Parathyroid adenoma (tissue), 2 donors: Measurements from ENCODE around the gene DNAJA4.
"Not testable (repeated sequence)": the region's sequence is repeated elsewhere in the genome, so short reads cannot be mapped to it uniquely, and the experiment has no call there.

Experiments used
- H2AFZ ChIP-seq: fragments of 300-600 bp; sonication (generic); one replicate; pipeline ENCODE4 v1.7.0; 2017; ENCODE audit warnings: antibody characterized with exemption, mild to moderate bottlenecking
- H3K27ac ChIP-seq: fragments of 300-600 bp; sonication (generic); one replicate; pipeline ENCODE4 v1.7.0; 2017
- H3K27me3 ChIP-seq: fragments of 300-600 bp; sonication (generic); one replicate; pipeline ENCODE4 v1.7.0; 2017; ENCODE audit warnings: low read length; ENCODE audit not compliant: control insufficient read depth, insufficient read depth
- H3K36me3 ChIP-seq: fragments of 300-600 bp; sonication (generic); one replicate; pipeline ENCODE4 v1.7.0; 2017; ENCODE audit warnings: low read length; ENCODE audit not compliant: control insufficient read depth, insufficient read depth
- H3K4me1 ChIP-seq: fragments of 300-600 bp; sonication (generic); one replicate; pipeline ENCODE4 v1.7.0; 2017; ENCODE audit warnings: control low read depth
- H3K4me2 ChIP-seq: fragments of 300-600 bp; sonication (generic); one replicate; pipeline ENCODE4 v1.7.0; 2017; ENCODE audit warnings: low read length
- H3K4me3 ChIP-seq: fragments of 300-600 bp; sonication (generic); one replicate; pipeline ENCODE4 v1.7.0; 2017; ENCODE audit warnings: low read depth, low read length
- H3K79me2 ChIP-seq: fragments of 300-600 bp; sonication (generic); one replicate; pipeline ENCODE4 v1.7.0; 2017; ENCODE audit warnings: control low read depth
- H3K9ac ChIP-seq: fragments of 300-600 bp; sonication (generic); one replicate; pipeline ENCODE4 v1.7.0; 2017; ENCODE audit warnings: mild to moderate bottlenecking
- H3K9me3 ChIP-seq: fragments of 300-600 bp; sonication (generic); one replicate; pipeline ENCODE4 v1.7.0; 2017; ENCODE audit warnings: low read length; ENCODE audit not compliant: control insufficient read depth
- CTCF ChIP-seq: fragments of 300-600 bp; sonication (generic); IDR thresholded peaks from one replicate; pipeline ENCODE4 v1.7.0; 2017; ENCODE audit warnings: antibody characterized with exemption, mild to moderate bottlenecking
- donor health status: primary hyperparathyroidism.

The DNAJA4 gene

DNA sequence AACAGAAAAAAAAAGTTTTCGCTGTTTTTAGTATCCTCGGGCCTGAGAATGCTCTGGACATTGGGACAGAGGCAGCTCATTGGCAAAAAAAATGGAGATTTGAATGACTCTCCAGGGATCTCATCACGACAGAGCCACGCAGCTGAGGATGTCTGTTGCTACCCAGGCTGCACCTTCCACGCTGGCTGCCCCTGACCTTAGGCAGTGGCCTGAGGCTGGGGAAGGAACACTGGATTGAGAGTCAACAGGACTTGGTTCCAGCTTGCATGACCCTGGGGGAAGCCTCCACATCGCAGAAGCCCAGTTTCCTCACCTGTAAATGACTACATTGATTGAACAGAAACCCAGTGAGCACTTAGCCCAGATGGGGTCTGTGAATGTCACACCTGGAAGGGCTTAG, 21.3 kb upstream of the DNAJA4 start:
- Histone ChIP-seq H3K4me2 (no peak overlapping the region), H3K27me3 (no peaks in the 10 kb centered on the region), H3K79me2 (no peaks in the 10 kb centered on the region), H3K4me1 (no peaks in the 10 kb centered on the region), H3K9me3 (no peaks in the 10 kb centered on the region), H2AFZ (no peak overlapping the region), H3K9ac (no peak overlapping the region), H3K27ac (no peak overlapping the region), H3K36me3 (no peaks in the 10 kb centered on the region), H3K4me3 (no peak overlapping the region)
- no peak for TF ChIP-seq CTCF

DNA sequence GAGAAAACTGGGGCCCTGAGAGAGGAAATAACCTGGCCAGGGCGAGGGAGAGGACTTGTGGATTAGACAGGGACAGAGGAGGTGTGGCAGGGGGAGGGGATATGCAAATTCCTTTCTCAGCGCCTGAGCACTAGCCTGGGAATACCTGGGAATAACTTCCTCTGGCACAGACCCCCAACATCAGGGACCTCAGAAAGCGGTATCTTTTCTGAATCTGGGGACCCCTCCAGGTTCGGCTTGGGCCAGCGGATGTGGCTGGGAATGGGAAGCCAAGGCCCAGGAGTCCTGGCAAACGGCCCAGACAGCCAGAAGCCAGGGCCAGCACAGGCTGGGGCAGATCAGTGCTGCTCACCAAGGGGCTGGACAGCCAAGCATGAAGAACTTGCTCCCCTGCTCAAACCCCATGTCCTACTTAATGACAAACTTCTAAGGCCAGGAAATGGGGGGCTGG, 20.8 kb upstream of the DNAJA4 start:
- no peak overlapping the region for H2AFZ ChIP-seq
- H3K27me3 ChIP-seq, result no peaks in the 10 kb centered on the region
- no peak overlapping the region for H3K4me2 ChIP-seq
- no peaks in the 10 kb centered on the region for H3K9me3 ChIP-seq
- no peak overlapping the region for H3K9ac ChIP-seq
- no peak overlapping the region for H3K27ac ChIP-seq
- H3K36me3 ChIP-seq, result no peaks in the 10 kb centered on the region
- no peaks in the 10 kb centered on the region for H3K4me1 ChIP-seq
- no peak for TF ChIP-seq CTCF
- no peaks in the 10 kb centered on the region for H3K79me2 ChIP-seq
- H3K4me3 ChIP-seq, result no peak overlapping the region

DNA sequence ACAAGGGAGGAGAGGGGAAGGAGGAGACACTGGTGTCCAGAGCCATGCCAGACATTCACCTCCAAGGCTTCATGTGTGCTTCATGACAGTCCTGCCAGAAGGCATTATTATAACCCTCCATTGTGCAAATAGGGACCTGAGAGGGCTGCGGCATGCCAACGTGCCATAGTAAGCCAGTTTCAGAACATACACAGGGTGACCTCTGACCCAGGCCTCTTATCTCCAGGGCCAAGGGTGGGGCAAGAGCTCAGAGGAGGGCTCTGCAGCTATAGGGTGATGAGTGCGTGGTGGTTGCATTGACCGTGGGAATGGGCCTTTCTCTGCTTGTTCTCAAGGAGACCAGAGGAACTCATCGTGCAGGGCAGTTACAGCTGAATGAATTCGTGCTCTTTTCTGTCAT, 20.3 kb upstream of the DNAJA4 start:
- Histone ChIP-seq H3K4me3 (no peak overlapping the region), H3K9me3 (no peaks in the 10 kb centered on the region), H3K9ac (no peak overlapping the region), H3K27ac (no peak overlapping the region), H2AFZ (no peak overlapping the region), H3K4me1 (no peaks in the 10 kb centered on the region), H3K79me2 (no peaks in the 10 kb centered on the region), H3K36me3 (no peaks in the 10 kb centered on the region), H3K27me3 (no peaks in the 10 kb centered on the region), H3K4me2 (no peak overlapping the region)
- no peak for TF ChIP-seq CTCF

GRCh38 chr15:78244893-78245292, 19.5 kb upstream of the DNAJA4 start:
- Histone ChIP-seq H3K4me1 (no peaks in the 10 kb centered on the region), H3K27ac (no peak overlapping the region), H3K79me2 (no peaks in the 10 kb centered on the region), H3K36me3 (no peaks in the 10 kb centered on the region), H2AFZ (no peak overlapping the region), H3K4me3 (no peak overlapping the region), H3K4me2 (no peak overlapping the region), H3K27me3 (no peaks in the 10 kb centered on the region), H3K9me3 (no peaks in the 10 kb centered on the region), H3K9ac (no peak overlapping the region)
- TF ChIP-seq CTCF, result no peak

DNA sequence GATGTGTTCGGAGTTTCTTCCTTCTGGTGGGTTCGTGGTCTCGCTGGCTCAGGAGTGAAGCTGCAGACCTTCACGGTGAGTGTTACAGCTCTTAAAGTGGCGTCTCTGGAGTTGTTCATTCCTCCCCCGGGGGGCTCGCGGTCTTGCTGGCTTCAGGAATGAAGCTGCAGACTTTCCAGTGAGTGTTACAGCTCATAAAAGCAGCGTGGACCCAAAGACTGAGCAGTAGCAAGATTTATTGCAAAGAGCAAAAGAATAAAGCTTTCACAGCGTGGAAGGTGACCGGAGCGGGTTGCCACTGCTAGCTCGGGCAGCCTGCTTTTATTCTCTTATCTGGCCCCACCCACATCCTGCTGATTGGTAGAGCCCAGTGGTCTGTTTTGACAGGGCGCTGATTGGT, 19.0 kb upstream of the DNAJA4 start:
- not testable (repeated sequence) for H3K9me3 ChIP-seq, H3K4me3 ChIP-seq, H3K27ac ChIP-seq, H3K36me3 ChIP-seq, H3K79me2 ChIP-seq, H3K4me2 ChIP-seq, H3K27me3 ChIP-seq, H2AFZ ChIP-seq, H3K4me1 ChIP-seq, H3K9ac ChIP-seq

DNA sequence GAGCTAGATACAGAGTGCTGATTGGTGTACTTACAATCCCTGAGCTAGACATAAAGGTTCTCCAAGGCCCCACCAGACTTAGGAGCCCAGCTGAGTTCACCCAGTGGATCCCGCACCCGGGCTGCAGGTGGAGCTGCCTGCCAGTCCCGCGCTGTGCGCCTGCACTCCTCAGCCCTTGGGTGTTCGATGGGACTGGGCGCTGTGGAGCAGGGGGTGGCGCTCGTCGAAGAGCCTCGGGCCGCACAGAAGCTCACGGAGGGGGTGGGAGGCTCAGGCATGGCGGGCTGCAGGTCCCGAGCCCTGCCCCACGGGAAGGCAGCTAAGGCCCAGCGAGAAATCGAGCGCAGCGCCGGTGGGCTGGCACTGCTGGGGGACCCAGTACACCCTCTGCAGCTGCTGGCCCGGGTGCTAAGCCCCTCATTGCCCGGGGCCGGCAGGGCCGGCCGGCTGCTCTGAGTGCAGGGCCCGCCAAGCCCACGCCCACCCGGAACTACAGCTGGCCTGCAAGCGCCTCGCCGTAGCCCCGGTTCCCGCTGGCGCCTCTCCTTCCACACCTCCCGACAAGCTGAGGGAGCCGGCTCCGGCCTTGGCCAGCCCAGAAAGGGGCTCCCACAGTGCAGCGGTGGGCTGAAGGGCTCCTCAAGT, 18.3 kb upstream of the DNAJA4 start:
- H3K27ac ChIP-seq, H3K27me3 ChIP-seq, H3K4me2 ChIP-seq, H3K9me3 ChIP-seq, H2AFZ ChIP-seq, H3K79me2 ChIP-seq, H3K4me1 ChIP-seq, H3K4me3 ChIP-seq, H3K9ac ChIP-seq, H3K36me3 ChIP-seq: not testable (repeated sequence)
